Measurements from ENCODE around the gene INTS2. TPM values are rescaled to one million over a fixed set of nuclear protein-coding genes. Genes with fewer than 3 reads are reported as not detected.
"Not testable (repeated sequence)": the region's sequence is repeated elsewhere in the genome, so short reads cannot be mapped to it uniquely, and the experiment has no call there.

The INTS2 gene
- total RNA-seq, 4 donors from 2014 or later = 3.3 to 12.0 (median 6.1) TPM

- intact Hi-C loops (cut with DNase I; ENCODE audit: low total_unique reads) (no loop called here), in situ Hi-C loops (cut with MboI; ENCODE audit: low sequenced_read_pairs in 4 of 4) (loop anchor here in 3 of 4 donors (25.0 kb wide), 2 partner anchors 391 to 1116 kb away; no protein-coding TSS in a partner anchor)
- Histone ChIP-seq H3K27ac (no peak overlapping the region), H3K4me3 (no peak overlapping the region), H3K27me3 (no peaks in the 10 kb centered on the region), H3K36me3 (no peaks in the 10 kb centered on the region), H3K9me3 (no peaks in the 10 kb centered on the region), H3K4me1 (no peaks in the 10 kb centered on the region)
- TF ChIP-seq, protein P1, sequence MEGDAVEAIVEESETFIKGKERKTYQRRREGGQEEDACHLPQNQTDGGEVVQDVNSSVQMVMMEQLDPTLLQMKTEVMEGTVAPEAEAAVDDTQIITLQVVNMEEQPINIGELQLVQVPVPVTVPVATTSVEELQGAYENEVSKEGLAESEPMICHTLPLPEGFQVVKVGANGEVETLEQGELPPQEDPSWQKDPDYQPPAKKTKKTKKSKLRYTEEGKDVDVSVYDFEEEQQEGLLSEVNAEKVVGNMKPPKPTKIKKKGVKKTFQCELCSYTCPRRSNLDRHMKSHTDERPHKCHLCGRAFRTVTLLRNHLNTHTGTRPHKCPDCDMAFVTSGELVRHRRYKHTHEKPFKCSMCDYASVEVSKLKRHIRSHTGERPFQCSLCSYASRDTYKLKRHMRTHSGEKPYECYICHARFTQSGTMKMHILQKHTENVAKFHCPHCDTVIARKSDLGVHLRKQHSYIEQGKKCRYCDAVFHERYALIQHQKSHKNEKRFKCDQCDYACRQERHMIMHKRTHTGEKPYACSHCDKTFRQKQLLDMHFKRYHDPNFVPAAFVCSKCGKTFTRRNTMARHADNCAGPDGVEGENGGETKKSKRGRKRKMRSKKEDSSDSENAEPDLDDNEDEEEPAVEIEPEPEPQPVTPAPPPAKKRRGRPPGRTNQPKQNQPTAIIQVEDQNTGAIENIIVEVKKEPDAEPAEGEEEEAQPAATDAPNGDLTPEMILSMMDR (IDR thresholded peaks at IDR 0.05 in 4 of 5, conservative IDR thresholded peaks at IDR 0.05 in 1 of 5) = no peak
- no peak for TF ChIP-seq POLR2A (IDR thresholded peaks at IDR 0.05)
- DNase-seq = no peak
- ATAC-seq = no peak
These were observed 99.1 kb downstream of the INTS2 start for GRCh38 chr17:61828694-61829093.

- Histone ChIP-seq H3K4me3 (no peak overlapping the region), H3K27me3 (no peaks in the 10 kb centered on the region), H3K9me3 (no peaks in the 10 kb centered on the region), H3K27ac (no peak overlapping the region), H3K36me3 (no peaks in the 10 kb centered on the region), H3K4me1 (no peaks in the 10 kb centered on the region)
- intact Hi-C loops (cut with DNase I; ENCODE audit: low total_unique reads) (no loop called here), in situ Hi-C loops (cut with MboI; ENCODE audit: low sequenced_read_pairs in 4 of 4) (loop anchor here in 3 of 4 donors (25.0 kb wide), 2 partner anchors 391 to 1116 kb away; no protein-coding TSS in a partner anchor)
- ATAC-seq (no peak), DNase-seq (no peak)
- TF ChIP-seq, protein P1 (IDR thresholded peaks at IDR 0.05 in 4 of 5, conservative IDR thresholded peaks at IDR 0.05 in 1 of 5) = no peak
- TF ChIP-seq POLR2A (IDR thresholded peaks at IDR 0.05) = no peak
These were observed 100.0 kb downstream of the INTS2 start for GRCh38 chr17:61827649-61828395.

- DNase-seq; H3K9me3 ChIP-seq; H3K36me3 ChIP-seq; intact Hi-C loops (cut with DNase I; ENCODE audit: low total_unique reads); H3K4me1 ChIP-seq; ATAC-seq; H3K27me3 ChIP-seq; H3K27ac ChIP-seq; H3K4me3 ChIP-seq: not testable (repeated sequence)
- in situ Hi-C loops (cut with MboI; ENCODE audit: low sequenced_read_pairs in 4 of 4) = loop anchor here in 3 of 4 donors (25.0 kb wide), 2 partner anchors 390 to 1115 kb away; no protein-coding TSS in a partner anchor
These were observed 100.9 kb downstream of the INTS2 start for GRCh38 chr17:61826866-61827265.

GRCh38 chr17:61826198-61826597 is 101.6 kb downstream of the INTS2 start:
- DNase-seq; ATAC-seq; H3K9me3 ChIP-seq; H3K4me1 ChIP-seq; intact Hi-C loops (cut with DNase I; ENCODE audit: low total_unique reads); H3K27me3 ChIP-seq; H3K36me3 ChIP-seq; H3K27ac ChIP-seq; H3K4me3 ChIP-seq: not testable (repeated sequence)
- in situ Hi-C loops (cut with MboI; ENCODE audit: low sequenced_read_pairs in 4 of 4) = loop anchor here in 3 of 4 donors (25.0 kb wide), 2 partner anchors 389 to 1114 kb away; no protein-coding TSS in a partner anchor

DNA sequence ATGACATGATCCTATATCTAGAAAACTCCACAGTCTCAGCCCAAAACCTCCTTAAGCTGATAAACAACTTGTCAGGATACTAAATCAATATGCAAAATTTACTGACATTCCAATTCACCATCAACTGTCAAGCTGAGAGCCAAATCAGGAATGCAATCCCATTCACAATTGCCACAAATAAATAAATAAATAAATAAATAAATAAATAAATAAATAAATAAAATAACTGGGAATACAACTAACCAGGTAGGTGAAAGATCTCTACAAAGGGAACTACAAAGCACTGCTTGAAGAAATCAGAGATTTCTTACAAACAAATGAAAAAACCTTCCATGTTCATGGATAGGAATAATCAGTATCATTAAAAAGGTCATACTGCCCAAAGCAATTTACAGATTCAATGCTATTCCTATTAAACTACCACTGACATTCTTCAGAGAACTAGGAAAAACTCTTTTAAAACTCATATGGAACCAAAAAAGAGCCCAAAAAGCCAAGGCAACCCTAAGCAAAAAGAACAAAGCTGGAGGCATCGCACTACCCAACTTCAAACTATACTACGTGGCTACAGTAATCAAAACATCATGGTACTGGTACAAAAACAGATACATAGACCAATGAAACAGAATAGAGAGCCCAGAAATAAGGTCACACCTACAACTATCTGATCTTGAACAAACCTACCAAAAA is 102.2 kb downstream of the INTS2 start:
- no peak for TF ChIP-seq POLR2A (IDR thresholded peaks at IDR 0.05)
- TF ChIP-seq, protein P1 (IDR thresholded peaks at IDR 0.05 in 4 of 5, conservative IDR thresholded peaks at IDR 0.05 in 1 of 5) = no peak
- DNase-seq (no peak), ATAC-seq (no peak)
- in situ Hi-C loops (cut with MboI; ENCODE audit: low sequenced_read_pairs in 4 of 4) (loop anchor here in 3 of 4 donors (25.0 kb wide), 2 partner anchors 388 to 1113 kb away; no protein-coding TSS in a partner anchor), intact Hi-C loops (cut with DNase I; ENCODE audit: low total_unique reads) (no loop called here)
- Histone ChIP-seq H3K9me3 (no peaks in the 10 kb centered on the region), H3K27me3 (no peaks in the 10 kb centered on the region), H3K36me3 (no peaks in the 10 kb centered on the region), H3K4me1 (no peaks in the 10 kb centered on the region), H3K4me3 (no peak overlapping the region), H3K27ac (no peak overlapping the region)

Measured in gastrocnemius medialis (tissue), 4 donors.